Measurements from ENCODE around the gene MAN1A1. TPM values are rescaled to one million over a fixed set of nuclear protein-coding genes. Genes with fewer than 3 reads are reported as not detected.
"Not testable (repeated sequence)": the region's sequence is repeated elsewhere in the genome, so short reads cannot be mapped to it uniquely, and the experiment has no call there.

The MAN1A1 gene
- polyA plus RNA-seq, 1 experiment, result 1.6 TPM

DNA sequence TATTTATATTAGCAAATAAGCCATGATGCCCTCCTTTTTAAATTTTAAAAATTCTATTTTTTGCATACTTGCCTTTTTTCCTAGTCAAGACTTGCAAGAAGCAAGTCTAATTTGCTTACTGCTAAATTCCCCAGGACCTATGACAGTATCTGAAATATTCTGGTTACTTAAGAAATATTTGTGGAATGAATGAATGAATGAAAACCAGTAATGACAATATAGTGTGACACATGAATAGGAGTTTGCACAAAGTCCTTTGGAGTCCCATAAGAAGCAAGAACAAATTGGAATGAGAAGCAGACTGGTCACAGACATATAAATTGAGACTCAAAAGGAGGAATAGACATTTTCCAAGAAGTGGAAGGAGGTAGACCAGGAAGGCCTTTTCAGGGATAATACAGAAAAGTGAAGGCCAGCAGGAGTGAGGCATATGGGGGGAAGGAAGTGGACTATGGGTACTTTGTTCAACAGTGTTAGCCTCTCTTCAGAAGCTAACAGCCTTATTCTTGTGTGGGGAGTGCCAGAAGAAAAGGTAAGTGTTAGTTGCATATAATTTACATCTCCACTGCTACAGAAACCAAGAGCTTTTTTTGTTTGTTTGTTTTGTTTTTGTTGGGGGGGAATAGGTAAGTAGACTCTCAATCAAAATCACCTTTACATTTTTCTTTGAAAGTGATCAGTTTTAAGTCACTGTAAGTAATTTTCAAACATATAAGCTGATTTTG is 177.5 kb downstream of the MAN1A1 start:
- TF ChIP-seq, protein P1, sequence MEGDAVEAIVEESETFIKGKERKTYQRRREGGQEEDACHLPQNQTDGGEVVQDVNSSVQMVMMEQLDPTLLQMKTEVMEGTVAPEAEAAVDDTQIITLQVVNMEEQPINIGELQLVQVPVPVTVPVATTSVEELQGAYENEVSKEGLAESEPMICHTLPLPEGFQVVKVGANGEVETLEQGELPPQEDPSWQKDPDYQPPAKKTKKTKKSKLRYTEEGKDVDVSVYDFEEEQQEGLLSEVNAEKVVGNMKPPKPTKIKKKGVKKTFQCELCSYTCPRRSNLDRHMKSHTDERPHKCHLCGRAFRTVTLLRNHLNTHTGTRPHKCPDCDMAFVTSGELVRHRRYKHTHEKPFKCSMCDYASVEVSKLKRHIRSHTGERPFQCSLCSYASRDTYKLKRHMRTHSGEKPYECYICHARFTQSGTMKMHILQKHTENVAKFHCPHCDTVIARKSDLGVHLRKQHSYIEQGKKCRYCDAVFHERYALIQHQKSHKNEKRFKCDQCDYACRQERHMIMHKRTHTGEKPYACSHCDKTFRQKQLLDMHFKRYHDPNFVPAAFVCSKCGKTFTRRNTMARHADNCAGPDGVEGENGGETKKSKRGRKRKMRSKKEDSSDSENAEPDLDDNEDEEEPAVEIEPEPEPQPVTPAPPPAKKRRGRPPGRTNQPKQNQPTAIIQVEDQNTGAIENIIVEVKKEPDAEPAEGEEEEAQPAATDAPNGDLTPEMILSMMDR (IDR thresholded peaks at IDR 0.05; ENCODE audit: insufficient read depth, low read depth, low read length), result no peak
- no peaks in the 10 kb centered on the region for H3K36me3 ChIP-seq (ENCODE audit: control insufficient read depth, insufficient read depth, low read length)
- DNase-seq (ENCODE audit: low read depth), result no peak
- ChIA-PET CTCF (no interaction called here), POLR2A (no interaction called here)
- H3K4me3 ChIP-seq (ENCODE audit: low read depth, low read length), result no peak overlapping the region
- no peaks in the 10 kb centered on the region for H3K27me3 ChIP-seq (ENCODE audit: control insufficient read depth, insufficient read depth, low read length)

DNA sequence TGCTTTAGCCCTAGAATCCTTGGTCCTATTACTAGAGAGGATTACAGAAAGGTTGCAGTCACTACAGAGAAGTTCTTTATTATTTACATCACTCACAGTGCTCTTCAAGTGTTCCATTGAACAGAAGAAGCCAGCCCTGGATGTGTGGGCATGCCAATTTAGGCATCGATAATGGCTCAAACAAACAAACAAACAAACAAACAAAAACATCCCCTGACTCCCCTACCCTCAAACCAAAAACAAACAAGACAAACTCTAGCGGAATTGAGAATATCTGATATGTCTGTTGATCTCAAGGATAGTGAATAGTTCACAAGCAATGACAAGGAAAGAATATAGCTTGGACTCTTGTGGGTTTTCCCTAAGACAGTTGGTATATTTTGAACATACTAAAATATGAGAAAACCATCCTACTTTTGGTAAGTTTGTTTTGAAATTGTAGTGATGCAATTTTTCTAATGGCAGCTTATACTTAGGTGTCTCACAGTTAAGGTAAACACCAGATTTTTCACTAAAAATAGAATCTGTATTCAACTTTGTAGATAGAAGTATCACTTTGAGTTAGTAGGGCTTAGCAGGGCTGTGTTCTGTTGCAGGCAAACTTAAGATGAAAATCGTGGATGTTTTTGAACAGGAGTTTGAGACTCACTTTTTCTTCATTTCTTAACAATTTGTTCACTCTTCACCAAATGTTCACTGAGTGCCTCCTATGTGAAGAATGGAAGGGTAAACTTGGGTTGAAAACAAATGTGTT is 178.3 kb downstream of the MAN1A1 start:
- no peak for DNase-seq (ENCODE audit: low read depth)
- CTCF ChIA-PET, result no interaction called here

DNA sequence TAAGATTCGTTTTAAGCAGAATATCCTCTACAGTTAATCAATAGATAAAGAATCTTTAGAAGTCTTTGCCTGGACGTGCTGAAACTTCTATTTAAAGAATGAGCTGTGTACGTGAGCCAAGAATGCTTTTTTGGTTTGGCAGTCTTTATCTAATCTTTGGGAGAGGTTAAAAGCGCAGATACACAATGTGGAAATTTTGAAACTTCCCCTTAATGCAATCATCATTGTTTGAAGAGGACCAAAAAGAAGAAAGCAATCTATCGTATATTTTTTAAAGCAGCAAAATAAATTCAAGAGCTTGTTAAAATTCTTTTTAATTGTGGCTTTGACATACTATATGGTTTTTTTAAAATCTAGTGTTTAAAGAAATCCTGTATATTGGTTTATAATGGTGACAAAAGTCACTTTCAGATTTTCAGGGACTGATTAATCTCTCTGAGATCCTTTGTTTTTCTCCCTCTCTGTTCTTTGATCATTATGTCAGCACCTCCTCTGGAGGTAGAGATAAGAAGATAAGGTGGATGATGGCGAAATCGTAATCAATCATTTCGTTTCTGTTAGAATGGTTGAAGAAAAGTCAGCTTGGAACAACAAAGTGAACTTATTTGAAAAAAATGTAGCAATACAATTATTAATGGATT is 179.0 kb downstream of the MAN1A1 start:
- no peak for DNase-seq (ENCODE audit: low read depth)
- Histone ChIP-seq H3K4me3 (ENCODE audit: low read depth, low read length) (no peak overlapping the region), H3K36me3 (ENCODE audit: control insufficient read depth, insufficient read depth, low read length) (no peaks in the 10 kb centered on the region), H3K27me3 (ENCODE audit: control insufficient read depth, insufficient read depth, low read length) (no peaks in the 10 kb centered on the region)
- TF ChIP-seq, protein P1 (IDR thresholded peaks at IDR 0.05; ENCODE audit: insufficient read depth, low read depth, low read length), result no peak
- POLR2A ChIA-PET, result no interaction called here
- CTCF ChIA-PET, result no interaction called here

More for the DNA sequence above, 178.3 kb downstream of the MAN1A1 start:
- TF ChIP-seq, protein P1 (IDR thresholded peaks at IDR 0.05; ENCODE audit: insufficient read depth, low read depth, low read length), result no peak
- Histone ChIP-seq H3K4me3 (ENCODE audit: low read depth, low read length) (no peak overlapping the region), H3K27me3 (ENCODE audit: control insufficient read depth, insufficient read depth, low read length) (no peaks in the 10 kb centered on the region), H3K36me3 (ENCODE audit: control insufficient read depth, insufficient read depth, low read length) (no peaks in the 10 kb centered on the region)
- POLR2A ChIA-PET, result no interaction called here

DNA sequence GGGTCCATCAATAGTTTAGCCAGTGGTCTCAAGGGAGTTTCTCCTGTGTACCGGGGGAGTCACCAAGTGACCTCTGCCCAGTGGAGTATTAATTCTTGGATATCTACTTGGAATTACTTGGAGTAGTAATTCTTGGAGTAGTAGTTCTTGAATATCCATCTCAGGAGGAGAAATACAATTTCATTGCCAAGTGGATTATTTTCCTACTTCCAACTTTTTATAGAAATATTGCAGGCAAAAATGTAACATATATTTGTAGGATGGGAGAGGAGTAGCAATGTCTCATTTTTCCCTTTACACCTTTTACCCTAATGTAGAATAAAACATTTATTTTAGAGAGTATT is 179.5 kb downstream of the MAN1A1 start:
- H3K27me3 ChIP-seq (ENCODE audit: control insufficient read depth, insufficient read depth, low read length), result no peaks in the 10 kb centered on the region
- no peak overlapping the region for H3K4me3 ChIP-seq (ENCODE audit: low read depth, low read length)
- DNase-seq (ENCODE audit: low read depth), result no peak
- CTCF ChIA-PET, result no interaction called here
- TF ChIP-seq, protein P1 (IDR thresholded peaks at IDR 0.05; ENCODE audit: insufficient read depth, low read depth, low read length), result no peak
- POLR2A ChIA-PET, result no interaction called here
- H3K36me3 ChIP-seq (ENCODE audit: control insufficient read depth, insufficient read depth, low read length), result no peaks in the 10 kb centered on the region

DNA sequence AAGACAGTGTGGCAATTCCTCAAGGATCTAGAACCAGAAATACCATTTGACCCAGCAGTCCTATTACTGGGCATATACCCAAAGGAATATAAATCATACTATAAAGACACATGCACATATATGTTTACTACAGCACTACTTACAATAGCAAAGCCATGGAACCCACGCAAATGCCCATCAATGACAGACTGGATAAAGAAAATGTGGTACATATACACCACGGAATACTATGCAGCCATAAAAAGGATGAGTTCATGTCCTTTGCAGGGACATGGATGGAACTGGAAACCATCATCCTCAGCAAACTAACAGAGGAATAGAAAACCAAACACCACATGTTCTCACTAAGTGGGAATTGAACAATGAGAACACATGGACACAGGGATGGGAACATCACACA is 180.2 kb downstream of the MAN1A1 start:
- H3K27me3 ChIP-seq (ENCODE audit: control insufficient read depth, insufficient read depth, low read length); H3K4me3 ChIP-seq (ENCODE audit: low read depth, low read length); H3K36me3 ChIP-seq (ENCODE audit: control insufficient read depth, insufficient read depth, low read length); POLR2A ChIA-PET; CTCF ChIA-PET; DNase-seq (ENCODE audit: low read depth): not testable (repeated sequence)

Measured in BJ (cell line).